ENCODE results near the gene ATG10. TPM values are rescaled to one million over a fixed set of nuclear protein-coding genes. Genes with fewer than 3 reads are reported as not detected.

Gene ATG10
- total RNA-seq, 4 donors from 2014 or later, result 6.0 to 16.4 (median 10.2) TPM

DNA sequence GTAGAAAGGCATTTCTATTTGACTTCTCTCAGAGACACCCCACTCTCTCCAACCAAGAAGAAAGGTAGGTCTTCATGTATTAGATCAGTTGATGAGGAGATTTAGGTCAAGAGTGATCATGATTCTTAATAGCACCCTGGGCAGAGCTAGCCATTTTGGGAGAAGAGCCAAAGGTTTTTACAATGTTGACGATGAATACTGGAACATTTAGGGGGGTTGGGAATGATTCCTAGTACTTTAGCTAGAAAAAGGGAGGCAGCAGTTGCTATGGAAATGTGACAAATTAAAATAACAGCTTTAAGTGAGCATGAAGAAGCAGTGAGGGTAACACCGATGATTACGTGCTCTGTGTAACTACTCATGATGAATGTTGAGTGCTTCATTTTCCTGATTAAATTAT, 315.8 kb downstream of the ATG10 start:
- Histone ChIP-seq H3K4me1 (peaks cover 0 to 6% (median 0%) of the 10 kb centered on the region in 3 donors), H3K27ac (no peak overlapping the region), H3K4me3 (no peak overlapping the region), H3K36me3 (no peaks in the 10 kb centered on the region), H3K27me3 (no peaks in the 10 kb centered on the region), H3K9me3 (no peaks in the 10 kb centered on the region)
- 63 to 73% methylated on average over 3 of the region's 3 CpGs for WGBS, 2 donors (ENCODE audit: low coverage in 1 of 2)
- TF ChIP-seq POLR2AphosphoS5 (IDR thresholded peaks at IDR 0.05) (no peak), EP300 (IDR thresholded peaks at IDR 0.05) (no peak)
- TF ChIP-seq, protein P1, sequence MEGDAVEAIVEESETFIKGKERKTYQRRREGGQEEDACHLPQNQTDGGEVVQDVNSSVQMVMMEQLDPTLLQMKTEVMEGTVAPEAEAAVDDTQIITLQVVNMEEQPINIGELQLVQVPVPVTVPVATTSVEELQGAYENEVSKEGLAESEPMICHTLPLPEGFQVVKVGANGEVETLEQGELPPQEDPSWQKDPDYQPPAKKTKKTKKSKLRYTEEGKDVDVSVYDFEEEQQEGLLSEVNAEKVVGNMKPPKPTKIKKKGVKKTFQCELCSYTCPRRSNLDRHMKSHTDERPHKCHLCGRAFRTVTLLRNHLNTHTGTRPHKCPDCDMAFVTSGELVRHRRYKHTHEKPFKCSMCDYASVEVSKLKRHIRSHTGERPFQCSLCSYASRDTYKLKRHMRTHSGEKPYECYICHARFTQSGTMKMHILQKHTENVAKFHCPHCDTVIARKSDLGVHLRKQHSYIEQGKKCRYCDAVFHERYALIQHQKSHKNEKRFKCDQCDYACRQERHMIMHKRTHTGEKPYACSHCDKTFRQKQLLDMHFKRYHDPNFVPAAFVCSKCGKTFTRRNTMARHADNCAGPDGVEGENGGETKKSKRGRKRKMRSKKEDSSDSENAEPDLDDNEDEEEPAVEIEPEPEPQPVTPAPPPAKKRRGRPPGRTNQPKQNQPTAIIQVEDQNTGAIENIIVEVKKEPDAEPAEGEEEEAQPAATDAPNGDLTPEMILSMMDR (IDR thresholded peaks at IDR 0.05), result no peak
- no peak for ATAC-seq

DNA sequence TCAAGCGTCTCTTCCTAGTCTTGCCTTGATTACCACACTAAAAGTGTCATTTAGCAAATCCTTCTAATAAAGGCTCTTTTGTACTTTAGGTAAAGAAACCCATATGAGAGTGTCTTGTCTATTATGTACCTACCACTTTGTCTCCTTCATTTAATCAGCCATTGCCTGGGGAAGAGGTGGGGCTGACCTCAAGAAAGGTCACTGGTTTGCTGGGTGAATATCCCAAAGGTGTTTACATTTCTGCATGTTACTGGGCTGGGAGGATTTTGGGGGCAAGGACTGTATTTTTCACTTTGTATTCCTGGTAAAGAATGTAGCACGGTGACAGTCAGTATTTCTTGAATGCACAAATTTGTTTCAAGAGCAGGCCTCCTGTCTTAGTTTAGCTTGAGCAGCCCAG, 318.2 kb downstream of the ATG10 start:
- TF ChIP-seq, protein P1 (IDR thresholded peaks at IDR 0.05), result no peak
- no peak for TF ChIP-seq EP300 (IDR thresholded peaks at IDR 0.05)
- no peak for TF ChIP-seq POLR2AphosphoS5 (IDR thresholded peaks at IDR 0.05)
- no peak for TF ChIP-seq POLR2A (IDR thresholded peaks at IDR 0.05)
- H3K4me1 ChIP-seq, result peaks cover 0 to 6% (median 0%) of the 10 kb centered on the region in 3 donors
- no peak overlapping the region for H3K27ac ChIP-seq
- no peaks in the 10 kb centered on the region for H3K27me3 ChIP-seq
- ATAC-seq, result no peak
- H3K4me3 ChIP-seq, result no peak overlapping the region
- 71 to 76% methylated on average over 1 to 2 of the region's 2 CpGs for WGBS, 2 donors (ENCODE audit: low coverage in 1 of 2)
- H3K9me3 ChIP-seq, result no peaks in the 10 kb centered on the region
- no peaks in the 10 kb centered on the region for H3K36me3 ChIP-seq

DNA sequence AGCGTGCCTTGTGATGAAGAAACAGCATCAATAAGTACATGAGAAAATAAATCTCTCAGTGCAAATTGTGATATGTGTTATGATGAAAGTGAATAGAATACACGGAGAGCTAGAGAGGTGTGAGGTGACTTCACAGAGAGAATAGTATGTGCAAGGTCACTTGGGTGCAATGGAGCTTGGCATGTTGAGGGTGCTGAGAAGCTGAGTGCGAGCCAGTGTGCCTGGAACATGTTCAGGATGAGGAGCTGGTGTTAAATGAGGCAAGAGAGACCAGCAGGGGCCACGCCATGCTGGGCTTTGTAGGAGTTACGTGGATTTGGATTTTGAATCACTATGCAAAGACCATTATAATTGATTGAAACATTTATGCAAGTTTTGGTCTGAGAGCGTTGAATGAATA, 319.1 kb downstream of the ATG10 start:
- no peak for ATAC-seq
- Histone ChIP-seq H3K27ac (no peak overlapping the region), H3K4me3 (no peak overlapping the region), H3K4me1 (peaks cover 0 to 6% (median 0%) of the 10 kb centered on the region in 3 donors), H3K9me3 (no peaks in the 10 kb centered on the region), H3K27me3 (no peaks in the 10 kb centered on the region), H3K36me3 (no peaks in the 10 kb centered on the region)
- TF ChIP-seq POLR2AphosphoS5 (IDR thresholded peaks at IDR 0.05) (no peak), POLR2A (IDR thresholded peaks at IDR 0.05) (no peak), EP300 (IDR thresholded peaks at IDR 0.05) (no peak)
- TF ChIP-seq, protein P1 (IDR thresholded peaks at IDR 0.05), result no peak
- 85 to 94% methylated on average over 4 to 6 of the region's 6 CpGs for WGBS, 2 donors (ENCODE audit: low coverage in 1 of 2)

DNA sequence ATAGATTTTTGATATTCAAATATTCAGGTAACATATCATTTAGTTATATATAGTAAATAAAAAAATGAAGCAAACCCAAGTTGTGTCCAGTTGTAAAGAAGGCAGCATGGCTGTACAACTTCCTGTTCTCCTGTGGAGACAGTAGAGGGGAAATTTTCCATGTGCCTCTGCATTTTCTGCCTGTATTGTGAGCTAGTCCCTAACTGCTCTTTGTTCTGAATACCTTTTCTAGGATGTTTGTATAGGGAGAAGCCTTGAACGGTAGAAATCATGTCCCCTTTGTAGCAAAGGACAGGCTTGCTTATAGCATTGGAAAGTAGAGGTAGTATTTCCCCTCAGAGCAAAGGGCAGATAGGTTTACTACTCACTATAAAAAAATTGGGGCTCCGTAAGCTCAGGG, 319.6 kb downstream of the ATG10 start:
- Histone ChIP-seq H3K36me3 (no peaks in the 10 kb centered on the region), H3K9me3 (no peaks in the 10 kb centered on the region), H3K4me3 (no peak overlapping the region), H3K27me3 (no peaks in the 10 kb centered on the region), H3K27ac (no peak overlapping the region), H3K4me1 (peaks cover 0 to 6% (median 0%) of the 10 kb centered on the region in 3 donors)
- TF ChIP-seq POLR2AphosphoS5 (IDR thresholded peaks at IDR 0.05) (no peak), EP300 (IDR thresholded peaks at IDR 0.05) (no peak), POLR2A (IDR thresholded peaks at IDR 0.05) (no peak)
- TF ChIP-seq, protein P1 (IDR thresholded peaks at IDR 0.05), result no peak
- no peak for ATAC-seq
- WGBS, 2 donors (ENCODE audit: low coverage in 1 of 2), result 58 to 78% methylated on average over 2 of the region's 2 CpGs

DNA sequence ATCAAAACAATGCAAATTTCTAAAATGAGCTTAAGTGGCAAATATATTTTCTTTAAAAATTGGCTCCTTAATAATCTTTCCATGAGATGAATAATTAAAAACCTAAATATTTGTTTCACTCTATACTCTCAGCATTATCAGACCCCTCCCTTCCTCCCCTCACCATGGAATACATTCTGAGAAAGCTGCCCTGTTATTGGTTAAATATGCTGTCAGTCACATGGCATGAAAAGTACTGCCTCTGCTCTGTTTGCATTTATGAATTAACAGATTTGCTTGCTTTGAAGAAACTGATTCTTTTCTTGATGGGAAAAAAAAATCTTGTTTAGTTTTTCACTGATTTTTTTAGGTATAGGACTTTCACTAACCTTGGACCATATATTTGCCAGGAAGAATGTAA, 323.3 kb downstream of the ATG10 start:
- Histone ChIP-seq H3K9me3 (no peaks in the 10 kb centered on the region), H3K27me3 (no peaks in the 10 kb centered on the region), H3K27ac (no peak overlapping the region), H3K4me3 (no peak overlapping the region), H3K4me1 (peaks cover 0 to 1% (median 0%) of the 10 kb centered on the region in 3 donors), H3K36me3 (no peaks in the 10 kb centered on the region)
- no peak for TF ChIP-seq EP300 (IDR thresholded peaks at IDR 0.05)
- no peak for TF ChIP-seq POLR2A (IDR thresholded peaks at IDR 0.05)
- TF ChIP-seq, protein P1 (IDR thresholded peaks at IDR 0.05), result no peak
- TF ChIP-seq POLR2AphosphoS5 (IDR thresholded peaks at IDR 0.05), result no peak
- ATAC-seq, result no peak

All from gastroesophageal sphincter (tissue), 4 donors.